WI38 (cell line): ENCODE results near the gene HOTAIR.

Experiments used
- H3K4me3 ChIP-seq: 2 replicates; pipeline ENCODE4 v1.5.1; 2011; ENCODE audit warnings: low read depth, mild to moderate bottlenecking, control low read depth, low read length
- CTCF ChIP-seq: IDR thresholded peaks from 2 replicates; pipeline ENCODE4 v1.5.1; 2012; ENCODE audit warnings: low read depth, mild to moderate bottlenecking, control low read depth, low read length

Gene HOTAIR

DNA sequence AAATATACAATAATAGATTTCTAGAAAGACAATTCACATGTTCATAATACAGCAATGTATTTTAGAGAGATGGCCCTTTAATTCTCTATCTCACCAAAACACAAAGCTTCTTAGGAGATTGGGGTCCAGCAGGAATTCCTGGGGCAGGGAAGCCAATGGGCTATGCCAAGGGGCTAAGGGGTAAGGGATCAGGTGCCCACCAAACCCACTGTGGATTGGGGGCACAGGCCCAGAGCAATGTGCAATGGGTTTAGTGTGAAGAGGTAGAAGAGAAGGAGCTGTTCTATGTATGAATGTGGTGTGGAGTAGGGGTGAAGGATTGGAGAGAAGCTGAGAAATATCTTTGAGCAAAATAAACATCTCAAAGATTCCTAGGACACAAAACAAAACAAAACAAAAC lies 33.6 kb downstream of the HOTAIR start:
- no peak for TF ChIP-seq CTCF
- H3K4me3 ChIP-seq = no peak overlapping the region

DNA sequence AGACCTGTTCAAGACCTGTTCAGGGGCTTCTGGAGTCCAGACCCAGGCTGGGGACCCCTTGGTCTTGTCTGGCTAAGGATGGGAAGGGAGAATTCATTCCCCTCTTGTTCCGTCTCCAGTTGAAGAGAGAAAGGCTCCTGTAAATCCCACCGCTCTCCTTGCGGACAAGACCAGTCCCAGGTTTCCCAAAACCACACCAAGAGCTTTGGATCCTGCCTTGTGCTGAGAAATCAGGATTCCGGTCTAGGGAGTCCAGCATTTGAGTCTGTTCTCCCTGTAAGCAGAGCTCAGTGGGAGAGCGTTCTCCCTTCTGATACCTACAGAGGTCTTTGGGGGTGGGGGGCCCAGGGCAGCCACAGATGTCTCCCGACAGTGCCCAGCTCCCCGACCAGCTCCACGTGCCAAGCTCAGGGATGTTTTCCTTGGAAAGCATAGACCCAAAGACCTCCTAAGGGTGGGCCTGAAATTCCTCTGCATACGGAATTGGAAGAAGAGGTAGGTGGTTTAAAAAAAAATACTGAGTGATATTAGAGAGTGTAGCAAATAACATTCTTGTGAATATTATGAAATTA lies 34.2 kb downstream of the HOTAIR start:
- TF ChIP-seq CTCF = no peak
- H3K4me3 ChIP-seq = no peak overlapping the region

- H3K4me3 ChIP-seq = no peak overlapping the region
- no peak for TF ChIP-seq CTCF
Measured at GRCh38 chr12:53939141-53940108, 35.3 kb downstream of the HOTAIR start.

DNA sequence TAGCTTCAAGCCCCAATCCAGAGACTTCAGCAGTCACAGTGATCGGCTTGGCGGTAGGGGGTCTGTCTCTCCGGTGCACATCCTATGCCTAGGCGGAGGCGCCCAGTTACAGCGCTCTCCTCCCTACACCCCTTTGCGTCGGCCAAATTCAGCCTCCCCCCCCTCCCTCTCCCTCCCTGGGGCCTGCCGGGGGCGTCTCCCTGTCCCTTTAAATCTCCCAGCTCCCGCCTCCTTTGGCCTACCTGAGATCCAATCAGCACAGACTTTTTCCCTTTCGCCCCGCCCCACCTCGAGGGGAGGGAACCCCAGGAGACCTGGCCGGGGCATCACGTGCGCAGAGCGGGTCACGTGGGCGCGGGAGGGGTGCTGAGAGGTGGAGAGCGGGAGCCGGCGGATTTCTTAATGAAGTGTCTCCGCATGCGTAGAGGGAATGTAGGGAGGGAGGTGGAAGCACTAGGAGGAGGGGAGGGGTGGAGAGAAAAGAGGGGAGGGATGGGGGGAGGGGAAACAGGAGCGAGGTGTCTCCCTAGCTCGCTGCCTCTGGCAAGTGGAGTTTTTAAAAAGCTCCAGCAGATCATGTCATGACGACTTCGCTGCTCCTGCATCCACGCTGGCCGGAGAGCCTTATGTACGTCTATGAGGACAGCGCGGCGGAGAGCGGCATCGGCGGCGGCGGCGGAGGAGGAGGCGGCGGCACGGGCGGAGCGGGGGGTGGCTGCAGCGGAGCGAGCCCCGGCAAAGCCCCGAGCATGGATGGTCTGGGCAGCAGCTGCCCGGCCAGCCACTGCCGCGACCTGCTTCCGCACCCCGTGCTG lies 36.2 kb downstream of the HOTAIR start, which contains the start of gene HOXC13:
Gene HOXC13, plus strand, starts transcription at position 506 of the 815 bp plus-strand sequence. Its CDS starts 76 bp downstream, at position 582.
- TF ChIP-seq CTCF = no peak
- no peak within 1 kb of the TSS for H3K4me3 ChIP-seq

DNA sequence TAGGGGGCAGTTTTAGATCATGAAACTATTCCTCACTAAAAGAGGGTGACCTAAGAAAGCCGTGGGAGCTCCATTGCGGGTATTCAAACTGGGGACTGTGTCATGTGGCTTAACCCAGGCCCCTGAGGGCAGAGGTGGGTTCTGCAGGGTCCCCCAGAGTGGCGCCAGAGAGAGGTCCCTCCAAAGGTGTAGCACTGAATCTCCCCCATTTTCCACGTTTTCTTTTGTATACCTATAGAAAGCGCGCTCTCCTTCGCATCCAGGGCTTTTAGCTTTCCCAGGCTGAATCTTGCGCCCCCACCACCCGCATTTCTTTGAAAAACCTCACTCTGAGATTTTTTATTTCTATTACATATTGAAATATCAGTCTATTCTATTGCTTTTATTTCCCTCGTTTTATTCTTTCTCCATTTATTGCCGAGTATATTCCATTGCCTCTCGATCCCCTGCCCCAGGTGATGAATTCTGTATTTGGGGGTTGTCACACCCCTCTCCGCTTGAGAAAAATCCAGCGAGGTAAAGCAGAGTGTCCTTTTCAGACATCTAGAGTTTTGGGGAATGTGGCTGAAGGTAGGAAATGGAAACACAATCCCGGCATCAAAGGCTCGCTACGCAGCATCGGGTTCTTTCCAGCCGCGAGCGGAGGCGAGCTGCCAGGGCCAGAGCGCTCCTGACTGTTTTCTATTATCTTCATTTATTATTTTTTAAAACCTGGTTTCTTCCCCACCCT lies 37.0 kb downstream of the HOTAIR start:
- H3K4me3 ChIP-seq = no peak overlapping the region
- TF ChIP-seq CTCF = no peak

GRCh38 chr12:53937099-53937498 lies 37.7 kb downstream of the HOTAIR start:
- no peak overlapping the region for H3K4me3 ChIP-seq
- TF ChIP-seq CTCF = no peak
